K562 (cell line): Measurements from ENCODE around the gene ARF5. TPM values are rescaled to one million over a fixed set of nuclear protein-coding genes. Genes with fewer than 3 reads are reported as not detected.

ENCODE experiments used
- BRD9 ChIP-seq: fragments of 450-650 bp; IDR thresholded peaks from 2 replicates; pipeline ENCODE4 v1.6.1; 2018; ENCODE audit warnings: low read depth; ENCODE audit not compliant: partially characterized antibody
- CBX3 ChIP-seq, 2 experiments: IDR thresholded peaks; 1 replicate in 1 of 2; 2 replicates in 1 of 2; pipeline ENCODE4 v1.6.1; 2012; ENCODE audit warnings: inconsistent platforms in 2 of 2, low read length in 2 of 2, borderline replicate concordance in 1 of 2, control low read depth in 1 of 2
- CBX5 ChIP-seq: IDR thresholded peaks from 2 replicates; pipeline ENCODE4 v1.6.1; 2014; ENCODE audit warnings: low read depth, borderline replicate concordance
- CTCF ChIP-seq, 3 experiments: IDR thresholded peaks in 2 of 3; conservative IDR thresholded peaks in 1 of 3; 2 replicates each; pipeline ENCODE4 v1.5.1; 2011 to 2012; ENCODE audit warnings: low read length in 3 of 3, mild to moderate bottlenecking in 3 of 3, control low read depth in 2 of 3, improper control_type of control experiment in 1 of 3, inconsistent platforms in 1 of 3, low read depth in 1 of 3, mixed read lengths in 1 of 3, moderate library complexity in 1 of 3; ENCODE audit not compliant: insufficient read depth in 2 of 3
- DIDO1 ChIP-seq: fragments of 450-650 bp; IDR thresholded peaks from 2 replicates; pipeline ENCODE4 v1.6.1; 2016; ENCODE audit warnings: low read depth, missing biosample characterization, missing genetic modification characterization
- FOXA1 ChIP-seq: fragments of 450-650 bp; IDR thresholded peaks from 2 replicates; pipeline ENCODE4 v1.6.1; 2016; ENCODE audit warnings: mild to moderate bottlenecking, borderline replicate concordance
- FOXK1 ChIP-seq: sonication (generic); formaldehyde crosslinking; IDR thresholded peaks from 2 replicates; pipeline ENCODE4 v1.8.0; 2022; ENCODE audit warnings: missing genetic modification reagents, mild to moderate bottlenecking, borderline replicate concordance
- GTF2B ChIP-seq: IDR thresholded peaks from 2 replicates; pipeline ENCODE4 v1.6.1; 2011; ENCODE audit not compliant: insufficient read length; ENCODE audit errors: extremely low read depth
- JUN ChIP-seq, 2 experiments: sonication (generic) in 1 of 2; formaldehyde crosslinking in 1 of 2; IDR thresholded peaks; 2 replicates each; pipeline versions ENCODE4 v1.6.1 to v1.8.0; 2012 to 2022; ENCODE audit warnings: borderline replicate concordance in 2 of 2, mild to moderate bottlenecking in 2 of 2, improper control_type of control experiment in 1 of 2, low read depth in 1 of 2, low read length in 1 of 2, missing genetic modification reagents in 1 of 2
- LARP7 ChIP-seq: fragments of 450-650 bp; IDR thresholded peaks from 2 replicates; pipeline ENCODE4 v1.6.1; 2016
- NFE2 ChIP-seq: IDR thresholded peaks from 2 replicates; pipeline ENCODE4 v1.6.1; 2014; ENCODE audit warnings: antibody characterized with exemption, low read depth
- NUFIP1 ChIP-seq: fragments of 450-650 bp; IDR thresholded peaks from 2 replicates; pipeline ENCODE4 v1.6.1; 2018; ENCODE audit not compliant: partially characterized antibody
- PTRF ChIP-seq: fragments of 450-650 bp; IDR thresholded peaks from 2 replicates; pipeline ENCODE4 v1.6.1; 2016; ENCODE audit warnings: mild to moderate bottlenecking, missing genetic modification characterization, missing compliant biosample characterization
- SMARCB1 ChIP-seq: IDR thresholded peaks from 2 replicates; pipeline ENCODE4 v1.6.1; 2011; ENCODE audit warnings: improper control_type of control experiment, low read depth; ENCODE audit not compliant: insufficient read length
- SMARCC2 ChIP-seq: fragments of 450-650 bp; IDR thresholded peaks from 2 replicates; pipeline ENCODE4 v1.6.1; 2017; ENCODE audit warnings: antibody characterized with exemption, moderate library complexity, mild to moderate bottlenecking, low read depth
- SRF ChIP-seq, 2 experiments: fragments of 250-450, 450-650 bp in 1 of 2; sonication (Bioruptor Pico) in 1 of 2; sonication (generic) in 1 of 2; formaldehyde crosslinking; IDR thresholded peaks; 2 replicates each; pipeline versions ENCODE4 v1.5.0 to v1.5.1; 2020 to 2022; ENCODE audit warnings: mild to moderate bottlenecking in 1 of 2, missing genetic modification reagents in 1 of 2
- SUPT5H ChIP-seq: fragments of 450-650 bp; IDR thresholded peaks from 2 replicates; pipeline ENCODE4 v1.6.1; 2016
- THAP12 ChIP-seq: fragments of 250-450 bp; sonication (Bioruptor Pico); IDR thresholded peaks from 2 replicates; pipeline ENCODE4 v1.9.0; 2021; ENCODE audit warnings: mild to moderate bottlenecking, inconsistent platforms
- ZNF217 ChIP-seq: sonication (generic); formaldehyde crosslinking; IDR thresholded peaks from 2 replicates; pipeline ENCODE4 v1.8.0; 2022; ENCODE audit warnings: mild to moderate bottlenecking, missing genetic modification reagents
- ZNF639 ChIP-seq, 2 experiments: fragments of 200-800 bp in 1 of 2; sonication (Bioruptor generic) in 1 of 2; sonication (generic) in 1 of 2; formaldehyde crosslinking in 1 of 2; IDR thresholded peaks in 1 of 2; conservative IDR thresholded peaks in 1 of 2; 2 replicates each; pipeline versions ENCODE4 v1.5.0 to v1.6.1; 2016 to 2020; ENCODE audit warnings: missing compliant biosample characterization in 1 of 2, missing genetic modification characterization in 1 of 2, missing genetic modification reagents in 1 of 2
- ZNF766 ChIP-seq: fragments of 200-800 bp; sonication (Bioruptor generic); conservative IDR thresholded peaks from 2 replicates; pipeline ENCODE4 v1.6.1; 2016; ENCODE audit warnings: missing genetic modification characterization, missing compliant biosample characterization
- polyA plus RNA-seq, 8 experiments: library from polyadenylated mRNA; depleted of rRNA in 4 of 8; stranded (reverse) in 5 of 8; unstranded in 3 of 8; fragments of >200 nt; fragmentation: Nextera tagmentation in 2 of 8; fragmentation: Illumina TruSeq in 1 of 8; extraction: Ambion mirVana in 2 of 8; extraction: Trizol in 1 of 8; gene quantifications; 2 replicates each; pipeline versions ENCODE4 v1.2.1 to v1.2.3, GENCODE V29; 2011 to 2014; ENCODE audit warnings: inconsistent platforms in 1 of 8, missing spikeins in 1 of 8
- total RNA-seq, 7 experiments: library from RNA; depleted of rRNA in 6 of 7; stranded (reverse); fragments of >200 nt in 6 of 7; fragmentation: Illumina TruSeq in 2 of 7; extraction: Trizol in 2 of 7; gene quantifications; 2 replicates each; pipeline versions ENCODE4 v1.2.1 to v1.2.3, GENCODE V29; 2011 to 2021; ENCODE audit warnings: low replicate concordance in 1 of 7

The ARF5 gene
- total and polyA plus RNA-seq, 9 of the 15 experiments (the other 6 are each of a cell fraction or from before 2014, with no cell fraction given): 8.1 to 290 (median 125) TPM

GRCh38 chr7:127588019-127588696 lies at the start of gene ARF5 (continued):
- TF ChIP-seq CBX3 (IDR thresholded peaks at IDR 0.05; ENCODE audit: borderline replicate concordance in 1 of 2, low read length in 2 of 2): no peak; a peak in 1 of 3 replicates
- peak; percentile 81 for TF ChIP-seq SUPT5H
- TF ChIP-seq ZNF639 (CRISPR knock-in tag; conservative IDR thresholded peaks at IDR 0.05 in 1 of 2, IDR thresholded peaks at IDR 0.05 in 1 of 2): no peak
- TF ChIP-seq SRF (CRISPR knock-in tag; IDR thresholded peaks at IDR 0.05): peak in 1 of 2 experiments; percentile 40; a peak in 1 of 4 replicates
- TF ChIP-seq JUN (IDR thresholded peaks at IDR 0.05; ENCODE audit: borderline replicate concordance, low read depth, low read length): no peak
- no peak for TF ChIP-seq JUN (CRISPR knock-in tag; IDR thresholded peaks at IDR 0.05; ENCODE audit: borderline replicate concordance)
- no peak for TF ChIP-seq ZNF217 (CRISPR knock-in tag)
- TF ChIP-seq BRD9: no peak
- TF ChIP-seq NFE2: 0 out of 2 replicates have a peak, but pooled peaks have one; percentile 4
- TF ChIP-seq THAP12 (CRISPR knock-in tag): no peak; the same call in 1 of the 2 replicates
- TF ChIP-seq ZNF766 (CRISPR knock-in tag): no peak
- no peak for TF ChIP-seq LARP7
- TF ChIP-seq FOXA1: no peak
- TF ChIP-seq FOXK1 (CRISPR knock-in tag): 0 out of 2 replicates have a peak, but pooled peaks have one; percentile 29
- no peak for TF ChIP-seq SMARCC2
- no peak for TF ChIP-seq PTRF
- no peak for TF ChIP-seq SMARCB1
- TF ChIP-seq CTCF (IDR thresholded peaks at IDR 0.05 in 2 of 3, conservative IDR thresholded peaks at IDR 0.05 in 1 of 3; ENCODE audit: insufficient read depth in 2 of 3, low read depth in 1 of 3, low read length in 3 of 3): 0 out of 6 replicates have a peak, but pooled peaks of 2 of the 3 experiments have one; percentile 1 to 15
- TF ChIP-seq DIDO1 (tag): no peak
- TF ChIP-seq CBX5: no peak
- no peak for TF ChIP-seq GTF2B
- TF ChIP-seq NUFIP1: no peak
